ENCODE results near the gene ARAP3. TPM values are rescaled to one million over a fixed set of nuclear protein-coding genes. Genes with fewer than 3 reads are reported as not detected.
"Not testable (repeated sequence)": the region's sequence is repeated elsewhere in the genome, so short reads cannot be mapped to it uniquely, and the experiment has no call there.

The ARAP3 gene
- 3.5 and 4.9 TPM in 2 replicates for polyA plus RNA-seq (2011; rRNA removed)
- 5.5 and 8.1 TPM in 2 replicates for polyA minus RNA-seq (2011; rRNA and poly(A)+ RNA removed)

GRCh38 chr5:141681695-141682641 lies at the start of gene ARAP3:
Gene ARAP3, minus strand, starts transcription at chr5:141682230. Its CDS starts 1,744 bp downstream, at chr5:141680486.
- DNase-seq (ENCODE audit: low read depth, low spot score): peak; percentile 43
- Histone ChIP-seq H3K9me3 (ENCODE audit: control insufficient read depth, insufficient read depth, low read length) (no peaks in the 10 kb centered on the region), H3K27ac (ENCODE audit: low read depth, low read length) (peak within 1 kb of the TSS; percentile 77), H3K4me3 (ENCODE audit: low read depth, low read length) (peak within 1 kb of the TSS; percentile 54), H3K27me3 (ENCODE audit: control insufficient read depth, insufficient read depth, low read length) (no peaks in the 10 kb centered on the region)
- POLR2A ChIA-PET: interaction anchor here (1.0 kb wide), 1 partner anchor 242 kb away, joined by 4 read pairs; the partner anchor contains the start of gene DELE1
- CTCF ChIA-PET: interaction anchor here (0.6 to 3.9 kb wide), 6 partner anchors 10 to 286 kb away, joined by 3 to 31 read pairs (median 8); no protein-coding TSS in a partner anchor
- TF ChIP-seq CTCF (IDR thresholded peaks at IDR 0.05; ENCODE audit: low read depth, low read length): no peak

- ChIA-PET CTCF (interaction anchor here (0.8 kb wide), 1 partner anchor 28 kb away, joined by 3 read pairs; no protein-coding TSS in a partner anchor), POLR2A (no interaction called here)
- no peak for DNase-seq (ENCODE audit: low read depth, low spot score)
- Histone ChIP-seq H3K4me3 (ENCODE audit: low read depth, low read length) (no peak overlapping the region), H3K27me3 (ENCODE audit: control insufficient read depth, insufficient read depth, low read length) (peaks cover 11% of the 10 kb centered on the region), H3K27ac (ENCODE audit: low read depth, low read length) (no peak overlapping the region), H3K9me3 (ENCODE audit: control insufficient read depth, insufficient read depth, low read length) (no peaks in the 10 kb centered on the region)
- TF ChIP-seq CTCF (IDR thresholded peaks at IDR 0.05; ENCODE audit: low read depth, low read length): no peak
Observed at GRCh38 chr5:141729387-141730006, 47.5 kb upstream of the ARAP3 start.

- DNase-seq (ENCODE audit: low read depth, low spot score): no peak
- TF ChIP-seq CTCF (IDR thresholded peaks at IDR 0.05; ENCODE audit: low read depth, low read length): no peak
- H3K27ac ChIP-seq (ENCODE audit: low read depth, low read length): no peak overlapping the region
- H3K4me3 ChIP-seq (ENCODE audit: low read depth, low read length): no peak overlapping the region
- POLR2A ChIA-PET: no interaction called here
- H3K27me3 ChIP-seq (ENCODE audit: control insufficient read depth, insufficient read depth, low read length): peaks cover 14% of the 10 kb centered on the region
- no peaks in the 10 kb centered on the region for H3K9me3 ChIP-seq (ENCODE audit: control insufficient read depth, insufficient read depth, low read length)
- CTCF ChIA-PET: interaction anchor here (0.6 kb wide), 1 partner anchor 560 kb away, joined by 7 read pairs; no protein-coding TSS in a partner anchor
Observed at GRCh38 chr5:141725891-141726290, 43.9 kb upstream of the ARAP3 start.

GRCh38 chr5:141725174-141725573 lies 43.1 kb upstream of the ARAP3 start:
- CTCF ChIA-PET: not testable (repeated sequence)

GRCh38 chr5:141722266-141722665 lies 40.2 kb upstream of the ARAP3 start:
- ChIA-PET CTCF (no interaction called here), POLR2A (no interaction called here)
- DNase-seq (ENCODE audit: low read depth, low spot score): no peak
- no peak for TF ChIP-seq CTCF (IDR thresholded peaks at IDR 0.05; ENCODE audit: low read depth, low read length)
- H3K4me3 ChIP-seq (ENCODE audit: low read depth, low read length): no peak overlapping the region
- no peaks in the 10 kb centered on the region for H3K9me3 ChIP-seq (ENCODE audit: control insufficient read depth, insufficient read depth, low read length)
- H3K27me3 ChIP-seq (ENCODE audit: control insufficient read depth, insufficient read depth, low read length): peaks cover 13% of the 10 kb centered on the region
- H3K27ac ChIP-seq (ENCODE audit: low read depth, low read length): no peak overlapping the region

More at GRCh38 chr5:141725174-141725573, 43.1 kb upstream of the ARAP3 start:
- H3K9me3 ChIP-seq (ENCODE audit: control insufficient read depth, insufficient read depth, low read length); H3K27ac ChIP-seq (ENCODE audit: low read depth, low read length); DNase-seq (ENCODE audit: low read depth, low spot score); H3K4me3 ChIP-seq (ENCODE audit: low read depth, low read length); POLR2A ChIA-PET: not testable (repeated sequence)
- peaks cover 14% of the 10 kb centered on the region for H3K27me3 ChIP-seq (ENCODE audit: control insufficient read depth, insufficient read depth, low read length)
